Measurements from ENCODE around the gene CREB5.
A peak's percentile ranks its signal among the peaks of the same experiment; 100 is the strongest.

The CREB5 gene

GRCh38 chr7:28685644-28686417, 273.5 kb downstream of the CREB5 start:
- DNase-seq (ENCODE audit: low spot score) = peak; percentile 93

GRCh38 chr7:28686418-28686800, 274.1 kb downstream of the CREB5 start:
- peak; percentile 43 for DNase-seq (ENCODE audit: low spot score)

GRCh38 chr7:28687537-28687936, 275.2 kb downstream of the CREB5 start:
- no peak for DNase-seq (ENCODE audit: low spot score)

- no peak for DNase-seq (ENCODE audit: low spot score)
These were observed 275.9 kb downstream of the CREB5 start for GRCh38 chr7:28688174-28688573.

GRCh38 chr7:28688651-28689050, 276.3 kb downstream of the CREB5 start:
- DNase-seq (ENCODE audit: low spot score) = peak; percentile 62

- no peak for DNase-seq (ENCODE audit: low spot score)
These were observed 283.3 kb downstream of the CREB5 start for GRCh38 chr7:28695300-28696295.

- peak; percentile 22 for DNase-seq (ENCODE audit: low spot score)
These were observed 285.7 kb downstream of the CREB5 start for GRCh38 chr7:28697913-28698563.

- no peak for DNase-seq (ENCODE audit: low spot score)
These were observed 286.5 kb downstream of the CREB5 start for GRCh38 chr7:28698840-28699239.

- DNase-seq (ENCODE audit: low spot score) = no peak
These were observed 287.8 kb downstream of the CREB5 start for GRCh38 chr7:28700096-28700495.

- no peak for DNase-seq (ENCODE audit: low spot score)
These were observed 288.5 kb downstream of the CREB5 start for GRCh38 chr7:28700790-28701203.

GRCh38 chr7:28701731-28702130, 289.4 kb downstream of the CREB5 start:
- DNase-seq (ENCODE audit: low spot score) = peak; percentile 37

- DNase-seq (ENCODE audit: low spot score) = no peak
These were observed 289.9 kb downstream of the CREB5 start for GRCh38 chr7:28702171-28702570.

GRCh38 chr7:28703037-28703765, 290.9 kb downstream of the CREB5 start:
- DNase-seq (ENCODE audit: low spot score) = no peak

- no peak for DNase-seq (ENCODE audit: low spot score)
These were observed 292.4 kb downstream of the CREB5 start for GRCh38 chr7:28704706-28705105.

GRCh38 chr7:28705350-28705749, 293.0 kb downstream of the CREB5 start:
- no peak for DNase-seq (ENCODE audit: low spot score)

GRCh38 chr7:28706584-28706983, 294.3 kb downstream of the CREB5 start:
- no peak for DNase-seq (ENCODE audit: low spot score)

GRCh38 chr7:28707291-28707690, 295.0 kb downstream of the CREB5 start:
- DNase-seq (ENCODE audit: low spot score) = no peak

GRCh38 chr7:28708033-28708951, 296.0 kb downstream of the CREB5 start:
- DNase-seq (ENCODE audit: low spot score) = peak; percentile 79

- no peak for DNase-seq (ENCODE audit: low spot score)
These were observed 297.4 kb downstream of the CREB5 start for GRCh38 chr7:28709748-28710147.

- no peak for DNase-seq (ENCODE audit: low spot score)
These were observed 298.8 kb downstream of the CREB5 start for GRCh38 chr7:28711114-28711513.
